Measurements from ENCODE around the gene KLF7.

The KLF7 gene

DNA sequence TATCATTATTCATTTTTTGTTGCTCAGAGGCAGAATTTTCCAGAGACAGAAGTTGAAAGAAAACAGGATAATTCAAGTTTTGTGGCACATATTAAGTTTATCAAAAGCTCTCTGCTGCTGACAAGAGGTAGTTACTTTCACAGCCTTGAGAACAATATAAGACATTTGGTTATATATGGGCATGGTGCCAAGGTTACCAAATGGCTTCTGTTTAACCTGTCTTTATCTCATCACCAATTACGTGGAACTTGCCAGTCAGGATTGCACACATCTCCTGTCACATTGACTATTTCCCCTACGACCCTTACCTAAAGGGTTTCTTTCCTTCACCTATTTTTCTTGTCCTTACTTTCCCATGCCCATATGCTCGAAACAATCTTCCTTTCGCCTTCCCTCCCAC lies 35.9 kb downstream of the KLF7 start:
- Histone ChIP-seq H3K4me3 (ENCODE audit: low read depth, low read length) (no peak overlapping the region), H3K4me1 (peaks cover 38% of the 10 kb centered on the region), H3K9me3 (no peaks in the 10 kb centered on the region), H3K27me3 (no peaks in the 10 kb centered on the region), H3K36me3 (peaks cover 50% of the 10 kb centered on the region)
- TF ChIP-seq, protein P1, sequence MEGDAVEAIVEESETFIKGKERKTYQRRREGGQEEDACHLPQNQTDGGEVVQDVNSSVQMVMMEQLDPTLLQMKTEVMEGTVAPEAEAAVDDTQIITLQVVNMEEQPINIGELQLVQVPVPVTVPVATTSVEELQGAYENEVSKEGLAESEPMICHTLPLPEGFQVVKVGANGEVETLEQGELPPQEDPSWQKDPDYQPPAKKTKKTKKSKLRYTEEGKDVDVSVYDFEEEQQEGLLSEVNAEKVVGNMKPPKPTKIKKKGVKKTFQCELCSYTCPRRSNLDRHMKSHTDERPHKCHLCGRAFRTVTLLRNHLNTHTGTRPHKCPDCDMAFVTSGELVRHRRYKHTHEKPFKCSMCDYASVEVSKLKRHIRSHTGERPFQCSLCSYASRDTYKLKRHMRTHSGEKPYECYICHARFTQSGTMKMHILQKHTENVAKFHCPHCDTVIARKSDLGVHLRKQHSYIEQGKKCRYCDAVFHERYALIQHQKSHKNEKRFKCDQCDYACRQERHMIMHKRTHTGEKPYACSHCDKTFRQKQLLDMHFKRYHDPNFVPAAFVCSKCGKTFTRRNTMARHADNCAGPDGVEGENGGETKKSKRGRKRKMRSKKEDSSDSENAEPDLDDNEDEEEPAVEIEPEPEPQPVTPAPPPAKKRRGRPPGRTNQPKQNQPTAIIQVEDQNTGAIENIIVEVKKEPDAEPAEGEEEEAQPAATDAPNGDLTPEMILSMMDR (IDR thresholded peaks at IDR 0.05; ENCODE audit: low read depth, low read length): no peak
- no peak for DNase-seq

DNA sequence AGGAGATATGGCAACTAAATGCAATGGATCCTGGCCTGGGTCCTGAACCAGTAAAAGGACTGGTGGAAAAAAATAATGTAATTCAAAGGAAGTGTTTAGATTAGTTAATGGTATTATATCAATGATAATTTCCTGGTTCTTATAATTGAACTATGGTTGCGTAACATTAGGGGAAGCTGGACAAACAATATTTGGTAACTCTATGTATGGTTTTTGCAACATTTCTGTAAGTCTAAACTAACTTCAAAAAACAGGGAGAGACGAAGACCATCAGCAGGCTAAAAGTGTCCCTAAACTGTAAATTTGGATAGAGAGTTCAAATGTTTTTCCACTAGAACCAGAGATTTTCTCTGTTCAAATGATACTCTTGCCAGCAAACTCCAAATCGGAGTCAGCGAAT lies 36.9 kb downstream of the KLF7 start:
- TF ChIP-seq, protein P1 (IDR thresholded peaks at IDR 0.05; ENCODE audit: low read depth, low read length): no peak
- no peak for DNase-seq
- H3K36me3 ChIP-seq: peaks cover 52% of the 10 kb centered on the region
- peaks cover 38% of the 10 kb centered on the region for H3K4me1 ChIP-seq
- no peak overlapping the region for H3K4me3 ChIP-seq (ENCODE audit: low read depth, low read length)
- H3K27me3 ChIP-seq: no peaks in the 10 kb centered on the region
- no peaks in the 10 kb centered on the region for H3K9me3 ChIP-seq

DNA sequence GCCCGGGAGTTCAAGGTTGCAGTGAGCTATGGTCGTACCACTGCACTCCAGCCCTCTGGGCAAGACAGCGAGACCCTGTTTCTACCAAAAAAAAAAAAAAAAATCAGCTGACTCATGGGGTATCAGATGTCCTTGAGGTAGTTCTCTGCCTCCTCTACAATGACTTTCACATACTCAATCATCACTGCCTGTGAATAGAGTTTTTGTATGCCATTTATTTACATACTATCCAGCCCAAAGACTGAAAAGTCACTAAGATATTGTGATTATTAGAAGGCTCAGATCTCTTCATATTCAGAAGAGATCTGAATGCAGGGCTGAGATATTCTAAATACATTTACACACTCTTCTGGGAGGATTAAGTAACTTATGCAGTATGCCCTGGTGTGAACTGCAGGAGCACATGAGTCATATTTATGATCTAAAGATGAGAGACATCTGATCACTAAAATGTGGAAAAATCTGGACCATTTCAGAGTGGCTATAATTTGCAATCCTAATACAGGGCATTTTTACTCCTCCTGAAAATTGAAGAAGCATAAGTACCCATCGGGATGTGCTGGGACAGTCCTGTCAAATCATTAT lies 38.9 kb downstream of the KLF7 start:
- peaks cover 66% of the 10 kb centered on the region for H3K36me3 ChIP-seq
- no peak for DNase-seq
- H3K27me3 ChIP-seq: no peaks in the 10 kb centered on the region
- no peaks in the 10 kb centered on the region for H3K9me3 ChIP-seq
- H3K4me1 ChIP-seq: peaks cover 23% of the 10 kb centered on the region
- no peak overlapping the region for H3K4me3 ChIP-seq (ENCODE audit: low read depth, low read length)
- TF ChIP-seq, protein P1 (IDR thresholded peaks at IDR 0.05; ENCODE audit: low read depth, low read length): no peak

GRCh38 chr2:207123776-207124391 lies 41.9 kb downstream of the KLF7 start:
- TF ChIP-seq, protein P1 (IDR thresholded peaks at IDR 0.05; ENCODE audit: low read depth, low read length): no peak
- Histone ChIP-seq H3K27me3 (no peaks in the 10 kb centered on the region), H3K36me3 (peaks cover 80% of the 10 kb centered on the region), H3K9me3 (no peaks in the 10 kb centered on the region), H3K4me3 (ENCODE audit: low read depth, low read length) (no peak overlapping the region), H3K4me1 (no peaks in the 10 kb centered on the region; the same call in 1 of the 2 replicates)
- no peak for DNase-seq

- Histone ChIP-seq H3K9me3 (no peaks in the 10 kb centered on the region), H3K36me3 (peaks cover 81% of the 10 kb centered on the region), H3K27me3 (no peaks in the 10 kb centered on the region), H3K4me3 (ENCODE audit: low read depth, low read length) (no peak overlapping the region), H3K4me1 (no peaks in the 10 kb centered on the region; the same call in 1 of the 2 replicates)
- DNase-seq: no peak
- TF ChIP-seq, protein P1 (IDR thresholded peaks at IDR 0.05; ENCODE audit: low read depth, low read length): no peak
These were observed 42.4 kb downstream of the KLF7 start for GRCh38 chr2:207123335-207123744.

DNA sequence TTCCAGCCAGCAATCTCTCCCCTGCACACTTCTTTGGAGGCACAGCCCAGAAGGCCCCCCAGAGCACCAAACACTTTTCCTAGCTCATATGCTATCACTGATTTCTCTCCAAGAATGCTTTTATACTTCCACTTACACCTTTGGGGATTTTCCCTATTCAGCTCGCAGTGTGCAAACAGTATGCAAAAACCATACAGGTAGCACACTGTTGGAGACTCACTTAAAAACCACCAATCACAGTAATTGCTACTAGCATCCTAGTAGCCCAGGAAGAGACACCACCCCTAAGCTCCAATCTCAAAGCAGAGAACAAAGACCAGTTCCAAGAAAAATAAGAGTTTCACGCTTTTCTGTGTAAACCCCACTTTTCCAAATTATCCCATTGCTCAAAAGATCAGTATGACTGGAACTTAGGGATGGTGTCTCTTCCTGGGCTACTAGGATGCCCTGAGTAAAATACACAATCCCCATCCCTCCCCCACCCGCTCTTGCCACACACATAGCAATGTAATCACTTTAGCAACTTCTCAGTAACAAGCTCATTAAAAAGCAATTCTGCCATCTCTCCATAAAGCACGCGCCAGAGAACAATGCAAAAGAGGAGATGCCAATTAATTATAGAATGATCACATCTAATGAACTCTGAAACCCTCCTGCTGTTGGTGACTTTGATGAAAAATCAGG lies 43.0 kb downstream of the KLF7 start:
- TF ChIP-seq, protein P1 (IDR thresholded peaks at IDR 0.05; ENCODE audit: low read depth, low read length): no peak
- no peak overlapping the region for H3K4me3 ChIP-seq (ENCODE audit: low read depth, low read length)
- DNase-seq: no peak
- H3K9me3 ChIP-seq: no peaks in the 10 kb centered on the region
- peaks cover 81% of the 10 kb centered on the region for H3K36me3 ChIP-seq
- H3K4me1 ChIP-seq: peaks cover 2% of the 10 kb centered on the region
- H3K27me3 ChIP-seq: no peaks in the 10 kb centered on the region
